Epithelial cell of esophagus (primary cell): ENCODE measurements around the gene OR5D14.

Experiments
- DNase-seq: peaks from one replicate; pipeline ENCODE4 v3.0.0; 2010; ENCODE audit warnings: low read depth
- H3K4me3 ChIP-seq: 2 replicates; pipeline ENCODE4 v1.5.1; 2011; ENCODE audit warnings: mild to moderate bottlenecking, low read length, control low read depth
- TF ChIP-seq, protein P1 (sequence below): IDR thresholded peaks from 2 replicates; pipeline ENCODE4 v1.5.1; 2011; ENCODE audit warnings: low read depth, mild to moderate bottlenecking, low read length, control low read depth, inconsistent platforms; ENCODE audit not compliant: insufficient read depth; ENCODE audit errors: missing control alignments

Gene OR5D14

DNA sequence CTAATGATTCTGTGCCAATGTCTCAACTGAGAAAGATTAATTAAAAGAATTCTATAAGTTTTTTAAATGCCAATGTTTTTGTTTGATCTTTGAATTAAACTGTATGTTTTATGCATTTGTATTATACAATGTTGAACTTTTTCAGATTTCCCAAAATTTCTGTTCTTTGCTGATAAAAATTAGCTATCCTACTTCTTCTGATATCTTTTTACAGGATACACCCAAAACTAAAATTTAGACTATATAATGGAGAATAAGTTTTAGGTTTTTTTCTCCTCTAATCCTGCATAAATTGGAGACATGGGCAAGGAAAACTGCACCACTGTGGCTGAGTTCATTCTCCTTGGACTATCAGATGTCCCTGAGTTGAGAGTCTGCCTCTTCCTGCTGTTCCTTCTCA is 31.6 kb downstream of the OR5D14 start, which contains the start of gene OR5L2:
Gene OR5L2, plus strand, starts transcription at position 301 of the 400 bp plus-strand sequence. Its CDS starts 0 bp downstream, at position 301.
- TF ChIP-seq, protein P1, sequence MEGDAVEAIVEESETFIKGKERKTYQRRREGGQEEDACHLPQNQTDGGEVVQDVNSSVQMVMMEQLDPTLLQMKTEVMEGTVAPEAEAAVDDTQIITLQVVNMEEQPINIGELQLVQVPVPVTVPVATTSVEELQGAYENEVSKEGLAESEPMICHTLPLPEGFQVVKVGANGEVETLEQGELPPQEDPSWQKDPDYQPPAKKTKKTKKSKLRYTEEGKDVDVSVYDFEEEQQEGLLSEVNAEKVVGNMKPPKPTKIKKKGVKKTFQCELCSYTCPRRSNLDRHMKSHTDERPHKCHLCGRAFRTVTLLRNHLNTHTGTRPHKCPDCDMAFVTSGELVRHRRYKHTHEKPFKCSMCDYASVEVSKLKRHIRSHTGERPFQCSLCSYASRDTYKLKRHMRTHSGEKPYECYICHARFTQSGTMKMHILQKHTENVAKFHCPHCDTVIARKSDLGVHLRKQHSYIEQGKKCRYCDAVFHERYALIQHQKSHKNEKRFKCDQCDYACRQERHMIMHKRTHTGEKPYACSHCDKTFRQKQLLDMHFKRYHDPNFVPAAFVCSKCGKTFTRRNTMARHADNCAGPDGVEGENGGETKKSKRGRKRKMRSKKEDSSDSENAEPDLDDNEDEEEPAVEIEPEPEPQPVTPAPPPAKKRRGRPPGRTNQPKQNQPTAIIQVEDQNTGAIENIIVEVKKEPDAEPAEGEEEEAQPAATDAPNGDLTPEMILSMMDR, result no peak
- DNase-seq, result no peak
- no peak within 1 kb of the TSS for H3K4me3 ChIP-seq

DNA sequence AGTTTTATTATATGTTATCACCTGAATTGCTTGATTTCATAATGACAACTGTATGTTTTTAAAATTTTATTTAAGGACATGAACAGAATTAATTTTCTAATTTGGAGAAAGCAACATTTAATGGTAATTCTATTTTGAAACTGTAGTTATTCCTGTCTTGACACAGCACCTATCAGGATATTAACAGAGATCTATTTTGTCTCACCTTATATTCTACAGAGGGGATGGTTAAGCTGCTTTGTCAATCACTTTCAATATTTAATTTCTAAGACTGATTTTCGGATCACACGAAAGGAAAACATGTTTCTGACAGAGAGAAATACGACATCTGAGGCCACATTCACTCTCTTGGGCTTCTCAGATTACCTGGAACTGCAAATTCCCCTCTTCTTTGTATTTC is 43.1 kb downstream of the OR5D14 start, which contains the start of gene OR5D16:
Gene OR5D16, plus strand, starts transcription at position 301 of the 400 bp plus-strand sequence. Its CDS starts 0 bp downstream, at position 301.
- DNase-seq, result no peak
- H3K4me3 ChIP-seq, result no peak within 1 kb of the TSS
- TF ChIP-seq, protein P1, result no peak
